Fibroblast of skin of left quadriceps (primary cell): ENCODE data around the gene TEAD4.
A peak's percentile ranks its signal among the peaks of the same experiment; 100 is the strongest.

Experiments used
- DNase-seq, 2 experiments: peaks; one replicate each; pipeline ENCODE4 v3.0.0-alpha.2; 2013; ENCODE audit warnings: low read depth in 2 of 2

Gene TEAD4

DNA sequence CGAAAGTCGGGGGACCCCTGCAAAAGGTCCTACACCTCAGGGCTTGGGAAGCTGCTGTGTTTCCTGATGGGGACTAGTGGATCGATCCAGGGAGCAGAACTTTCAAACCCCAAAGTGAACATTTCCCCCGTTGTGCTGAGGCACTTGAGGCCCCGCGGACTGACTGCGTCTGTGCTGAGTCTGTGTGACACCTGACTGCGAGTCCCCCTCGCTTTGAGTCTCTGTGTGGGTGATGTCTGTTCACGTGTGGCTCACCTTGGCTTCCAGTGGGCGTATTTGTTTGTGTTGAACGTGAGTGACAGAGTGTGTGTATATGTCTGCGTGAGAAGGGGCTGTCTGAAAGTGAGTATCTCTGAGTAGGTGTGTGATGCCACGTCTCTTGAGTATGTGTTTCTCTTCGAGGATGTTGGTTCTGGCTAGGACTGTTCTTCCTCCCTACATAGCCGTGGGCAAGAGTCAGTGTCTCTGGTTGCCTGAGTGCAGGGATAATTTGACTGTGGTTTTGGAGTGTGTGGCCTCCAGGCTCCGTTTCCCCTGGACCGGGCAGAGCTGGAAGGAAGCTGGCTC lies 1.3 kb downstream of the TEAD4 start:
- no peak for DNase-seq

GRCh38 chr12:2960996-2961616 lies 1.9 kb downstream of the TEAD4 start:
- no peak for DNase-seq

DNA sequence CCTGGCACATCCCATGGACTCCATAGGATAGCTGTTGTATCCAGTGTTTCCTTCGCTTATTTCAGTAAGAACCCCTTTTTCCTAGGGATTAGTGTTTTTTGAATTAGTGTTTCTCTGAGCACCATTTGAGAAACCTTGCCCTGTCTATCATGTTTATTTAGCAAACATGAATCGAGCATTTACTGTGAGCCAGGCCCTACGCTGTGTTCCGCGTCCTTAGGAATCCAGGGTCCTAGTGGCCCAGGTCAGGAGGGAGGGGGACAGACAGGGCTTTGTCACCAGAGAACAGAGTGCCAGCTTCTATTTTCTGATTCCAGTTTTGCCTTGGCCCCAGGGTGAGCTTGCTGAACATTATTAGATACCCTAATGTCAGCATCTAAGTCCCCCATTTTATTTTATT lies 2.5 kb downstream of the TEAD4 start:
- no peak for DNase-seq

- no peak for DNase-seq
Observed at GRCh38 chr12:2963154-2963759, 4.1 kb downstream of the TEAD4 start.

GRCh38 chr12:2963760-2964292 lies 4.6 kb downstream of the TEAD4 start:
- no peak for DNase-seq

DNA sequence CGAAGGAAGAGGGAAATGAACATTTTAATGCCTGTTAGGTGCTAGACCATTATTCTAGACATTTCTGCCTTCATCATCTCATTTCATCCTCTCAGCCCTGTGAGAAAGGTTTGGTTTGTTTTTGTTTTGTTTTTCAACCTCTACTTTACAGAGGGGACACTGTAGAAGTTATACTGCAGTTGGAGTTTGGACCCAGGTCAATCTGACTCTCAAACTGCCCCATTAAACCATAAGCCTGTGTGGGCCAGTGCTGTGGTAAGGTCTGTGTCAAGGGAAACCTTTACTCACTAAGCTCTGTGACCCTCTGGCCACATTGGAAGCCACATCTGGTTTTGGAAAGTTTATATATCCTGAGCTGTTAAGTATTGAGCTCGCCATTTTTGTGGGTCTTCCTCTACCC lies 8.5 kb downstream of the TEAD4 start:
- DNase-seq = no peak

GRCh38 chr12:2970744-2971143 lies 11.5 kb downstream of the TEAD4 start:
- no peak for DNase-seq

GRCh38 chr12:2973566-2973965 lies 14.4 kb downstream of the TEAD4 start:
- DNase-seq = no peak

DNA sequence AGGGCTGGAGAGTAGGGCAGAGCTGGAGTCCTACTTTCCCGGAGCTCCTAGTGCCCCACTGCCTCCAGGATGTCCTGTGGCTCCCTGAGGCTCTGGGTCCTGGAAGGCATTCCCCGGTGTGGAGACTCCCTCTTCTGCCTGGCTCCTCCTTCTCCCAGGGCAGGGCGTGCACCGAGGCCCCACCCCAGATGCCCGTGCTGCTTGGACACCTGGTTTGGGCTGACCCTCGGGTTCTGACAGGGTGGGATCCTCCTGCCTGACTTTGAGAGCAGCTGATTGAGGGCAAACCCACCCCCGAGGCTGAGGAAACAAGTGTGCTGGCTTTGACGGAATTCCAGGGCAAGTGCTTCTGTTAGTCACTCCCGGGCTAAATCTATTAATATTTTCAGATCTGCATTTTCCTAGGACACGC lies 15.4 kb downstream of the TEAD4 start:
- no peak for DNase-seq

- DNase-seq = no peak
Observed at GRCh38 chr12:2976581-2976996, 17.4 kb downstream of the TEAD4 start.

DNA sequence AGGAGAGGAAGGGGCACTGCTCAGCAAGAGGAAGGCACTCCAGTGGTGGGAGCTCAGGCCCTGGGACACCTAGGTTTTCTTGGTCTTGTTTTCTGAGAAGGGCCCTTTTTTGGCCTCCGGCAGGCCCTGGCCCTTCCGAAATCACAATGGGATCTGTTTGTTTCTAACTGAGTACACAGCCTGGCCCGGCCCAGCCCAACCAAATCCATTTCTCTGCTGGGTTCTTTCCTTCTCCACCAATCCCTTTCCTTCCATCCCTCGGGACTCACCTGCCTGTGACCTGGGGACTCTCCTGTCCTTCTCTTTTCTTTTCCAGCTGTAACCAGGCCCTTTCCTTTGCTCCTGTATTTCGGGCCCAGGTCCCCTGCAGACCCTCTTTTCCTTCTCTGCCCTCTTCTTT lies 18.6 kb downstream of the TEAD4 start:
- DNase-seq = no peak

GRCh38 chr12:2979806-2980205 lies 20.6 kb downstream of the TEAD4 start:
- DNase-seq = no peak

GRCh38 chr12:2980630-2981029 lies 21.4 kb downstream of the TEAD4 start:
- no peak for DNase-seq

GRCh38 chr12:2982361-2982760 lies 23.2 kb downstream of the TEAD4 start:
- no peak for DNase-seq

- no peak for DNase-seq
Observed at GRCh38 chr12:2984249-2984648, 25.1 kb downstream of the TEAD4 start.

DNA sequence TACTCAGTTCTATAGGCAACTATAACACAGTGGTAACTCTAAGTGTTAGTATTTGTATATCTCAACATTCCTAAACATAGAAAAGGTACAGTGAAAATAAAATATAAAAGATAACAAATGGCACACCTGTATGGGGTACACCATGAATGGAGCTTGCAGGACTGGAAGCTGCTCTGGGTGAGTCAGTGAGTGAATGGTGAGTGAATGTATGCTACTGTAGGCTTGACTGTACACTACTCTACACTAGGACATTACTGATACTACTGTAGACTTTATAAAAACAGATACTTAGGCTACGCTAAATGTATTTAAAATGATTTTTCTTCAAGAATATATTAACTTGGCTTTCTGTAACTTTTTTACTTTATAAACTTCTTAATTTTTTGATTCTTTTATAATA lies 25.5 kb downstream of the TEAD4 start:
- DNase-seq = no peak

DNA sequence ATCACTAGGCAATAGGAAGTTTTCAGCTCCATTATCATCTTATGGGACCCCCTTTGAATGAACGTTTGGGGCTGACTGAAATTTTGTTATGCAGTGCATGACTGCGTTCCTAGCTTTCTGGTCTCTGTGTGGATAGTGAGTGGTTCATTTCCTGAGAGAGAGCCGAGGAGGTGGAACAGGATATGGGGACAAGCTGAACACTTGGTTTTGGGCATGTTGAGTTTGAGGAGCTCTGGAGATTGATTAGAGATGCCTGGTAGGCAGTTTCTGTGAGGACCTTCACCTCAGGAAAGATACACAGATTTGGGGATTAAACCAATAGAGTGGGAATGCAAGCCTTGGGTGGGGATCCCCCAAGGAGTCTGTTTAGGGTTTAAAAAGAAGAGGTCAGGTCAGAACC lies 27.7 kb downstream of the TEAD4 start:
- no peak for DNase-seq

GRCh38 chr12:2988494-2988893 lies 29.3 kb downstream of the TEAD4 start:
- DNase-seq = no peak

DNA sequence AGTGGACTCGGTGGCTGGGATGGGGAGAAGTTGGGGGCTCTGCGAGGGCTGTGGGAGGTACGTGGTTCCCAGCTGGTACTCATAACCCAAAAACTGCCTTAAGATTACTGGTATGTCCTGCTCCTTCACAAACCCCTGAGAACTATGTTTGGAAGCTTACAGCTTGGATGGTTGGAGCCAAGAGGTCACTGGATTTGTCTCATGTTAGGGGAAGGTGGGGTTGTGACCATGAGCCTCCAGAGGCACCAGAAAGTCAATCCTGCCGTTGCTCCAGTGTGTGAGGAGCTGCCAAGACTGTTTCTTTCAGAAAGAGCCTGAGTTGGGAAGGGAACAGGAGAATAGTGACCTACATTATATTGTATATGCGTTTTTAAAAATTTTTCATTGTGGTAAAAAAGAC lies 33.5 kb downstream of the TEAD4 start:
- no peak for DNase-seq

GRCh38 chr12:2997989-2998670 lies 38.9 kb downstream of the TEAD4 start:
- DNase-seq = no peak

- DNase-seq = peak; percentile 22 to 30
Observed at GRCh38 chr12:2998789-2999264, 39.6 kb downstream of the TEAD4 start.

GRCh38 chr12:2999265-2999841 lies 40.2 kb downstream of the TEAD4 start:
- no peak for DNase-seq
